NCI-H2196 treated with DMSO at 0.1 percent for 48 hours (cell line): ENCODE results near the gene PLLP.

Experiments
- DNase-seq: peaks from one replicate; lab custom pipeline; 2025; ENCODE audit not compliant: unreplicated experiment; lab: John Stamatoyannopoulos, UW

The PLLP gene

DNA sequence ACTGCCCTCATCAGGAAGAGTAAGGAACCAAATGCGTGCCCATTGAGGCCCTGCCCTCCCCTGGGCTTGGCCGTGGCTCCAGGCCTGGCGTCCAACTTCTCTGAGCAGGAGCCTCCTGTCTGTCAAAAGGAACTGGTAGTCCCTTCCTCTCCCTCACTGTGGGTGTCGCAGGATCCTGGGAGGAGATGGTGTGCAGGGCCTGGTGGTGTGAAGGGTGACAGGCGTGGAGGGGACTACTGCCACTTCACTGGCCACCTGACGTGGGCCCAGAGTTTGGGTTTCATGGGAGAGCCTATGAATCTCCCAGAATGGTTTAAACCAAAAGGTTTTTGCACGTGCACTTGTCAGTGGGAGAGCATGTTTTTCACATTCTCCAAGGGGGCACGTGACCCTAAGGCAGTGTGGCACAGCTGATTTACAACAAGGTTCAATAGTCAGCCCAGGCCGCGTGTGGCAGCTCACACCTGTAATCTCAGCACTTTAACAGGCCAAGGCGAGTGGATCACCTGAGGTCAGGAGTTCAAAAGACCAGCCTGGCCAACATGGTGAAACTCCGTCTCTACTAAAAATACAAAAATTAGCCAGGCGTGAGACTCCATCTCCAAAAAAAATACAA, 26.9 kb downstream of the PLLP start:
- no peak for DNase-seq

GRCh38 chr16:57256601-57257395, 27.7 kb downstream of the PLLP start:
- no peak for DNase-seq

- no peak for DNase-seq
Observed at GRCh38 chr16:57255686-57256415, 28.6 kb downstream of the PLLP start.

- no peak for DNase-seq
Observed at GRCh38 chr16:57253466-57253865, 31.0 kb downstream of the PLLP start.

- no peak for DNase-seq
Observed at GRCh38 chr16:57252148-57252721, 32.2 kb downstream of the PLLP start.

DNA sequence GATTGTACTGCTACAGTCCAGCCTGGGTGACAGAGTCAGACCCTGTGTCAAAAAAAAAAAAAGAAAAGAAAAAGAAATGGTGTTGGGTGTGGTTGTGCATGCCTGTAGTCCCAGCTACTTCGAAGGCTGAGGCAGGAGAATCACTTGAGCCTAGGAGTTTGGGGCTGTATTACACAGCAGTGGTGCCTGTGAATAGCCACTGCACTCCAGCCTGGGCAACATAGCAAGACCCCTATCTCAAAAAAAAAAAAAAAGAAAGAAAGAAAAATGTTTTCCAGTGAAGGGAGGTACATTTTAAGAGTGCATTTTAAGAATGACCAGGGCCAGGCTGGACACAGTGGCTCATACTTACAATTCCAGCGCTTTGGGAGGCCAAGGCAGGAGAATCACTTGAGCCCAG, 33.1 kb downstream of the PLLP start:
- no peak for DNase-seq

GRCh38 chr16:57245472-57246113, 38.9 kb downstream of the PLLP start:
- no peak for DNase-seq

GRCh38 chr16:57244767-57245471, 39.6 kb downstream of the PLLP start, which contains the start of gene ARL2BP:
TSS of gene ARL2BP (plus strand) at chr16:57245259. CDS start at chr16:57245368, 109 bp downstream.
- DNase-seq: peak; percentile 81

DNA sequence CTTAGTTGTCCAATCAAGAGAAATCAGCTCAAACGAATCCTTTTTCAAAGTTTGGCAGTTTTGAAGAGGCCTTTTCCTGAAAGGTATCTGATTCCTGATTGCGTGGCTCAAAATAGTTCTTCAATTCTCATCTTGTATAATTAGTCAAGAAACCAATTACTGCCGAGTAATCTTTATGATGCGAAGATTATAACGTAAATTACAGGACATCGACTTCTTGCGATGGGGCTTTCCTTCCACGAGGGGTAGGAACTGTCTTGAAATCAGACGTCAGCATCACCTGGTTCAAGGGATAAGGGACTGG, 40.1 kb downstream of the PLLP start:
- no peak for DNase-seq

GRCh38 chr16:57242650-57243049, 41.8 kb downstream of the PLLP start:
- no peak for DNase-seq

- DNase-seq: no peak
Observed at GRCh38 chr16:57240851-57241250, 43.6 kb downstream of the PLLP start.

GRCh38 chr16:57239107-57239506, 45.4 kb downstream of the PLLP start:
- DNase-seq: no peak

DNA sequence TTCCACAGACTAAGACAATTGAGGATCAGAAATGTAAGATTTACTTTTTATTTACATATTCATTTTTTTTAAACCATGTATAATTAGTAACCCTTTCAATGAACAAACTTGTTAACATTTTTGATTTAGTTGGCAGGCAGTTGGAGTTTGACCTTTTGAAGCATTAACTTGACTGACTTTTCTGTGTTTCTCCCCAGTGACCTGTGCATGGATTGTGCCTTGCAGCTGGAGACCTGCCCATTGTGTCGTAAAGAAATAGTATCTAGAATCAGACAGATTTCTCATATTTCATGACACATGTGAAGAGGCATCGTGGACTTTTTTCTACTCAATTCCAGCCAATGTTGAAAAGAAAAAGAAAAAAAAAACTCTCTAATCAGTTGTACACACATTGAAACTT, 45.8 kb downstream of the PLLP start:
- DNase-seq: no peak

GRCh38 chr16:57236022-57236350, 48.5 kb downstream of the PLLP start:
- no peak for DNase-seq

DNA sequence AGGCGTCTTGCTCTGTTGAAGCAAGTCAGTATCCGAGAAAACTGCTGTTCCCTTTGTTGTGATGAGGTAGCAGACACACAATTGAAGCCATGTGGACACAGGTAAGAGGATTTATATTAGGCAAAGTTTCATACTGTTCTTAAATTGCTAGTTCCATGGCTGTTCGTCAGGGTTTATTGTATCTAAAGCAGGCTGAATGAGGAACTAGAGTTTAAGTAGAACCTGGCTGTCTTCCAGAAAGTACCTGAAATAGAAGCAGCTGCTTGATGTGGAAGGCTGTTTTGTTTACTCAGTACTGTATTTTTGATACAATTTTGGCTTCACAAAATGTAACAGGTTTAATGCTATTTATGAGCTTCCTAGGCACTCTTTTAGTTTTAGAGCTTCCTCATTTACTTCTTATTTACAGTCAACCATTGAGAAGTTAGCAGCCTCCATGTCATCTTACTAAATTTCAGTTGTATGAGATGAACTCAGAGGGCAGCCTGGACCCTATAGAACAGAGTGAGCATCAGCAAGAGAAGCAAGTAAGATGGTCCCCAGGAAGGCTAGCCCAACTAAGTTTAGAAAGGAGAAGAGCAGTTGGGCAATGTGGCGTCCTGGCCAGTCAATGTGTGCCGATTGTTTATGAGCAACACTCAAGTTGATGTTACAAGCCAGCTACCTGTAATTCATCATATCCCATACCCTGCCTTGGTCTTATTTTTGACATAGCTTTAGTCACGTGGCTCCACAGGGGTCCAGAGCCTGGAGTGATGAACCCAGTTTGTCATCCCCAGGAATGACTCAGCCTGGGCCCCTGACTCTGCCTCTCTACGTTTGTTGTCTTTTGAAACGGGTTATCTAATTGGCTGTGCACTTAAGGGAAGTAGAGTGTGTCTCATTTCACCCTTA, 49.1 kb downstream of the PLLP start:
- peak; percentile 15 for DNase-seq

- no peak for DNase-seq
Observed at GRCh38 chr16:57234707-57235092, 49.8 kb downstream of the PLLP start.

- DNase-seq: no peak
Observed at GRCh38 chr16:57233944-57234706, 50.3 kb downstream of the PLLP start.

DNA sequence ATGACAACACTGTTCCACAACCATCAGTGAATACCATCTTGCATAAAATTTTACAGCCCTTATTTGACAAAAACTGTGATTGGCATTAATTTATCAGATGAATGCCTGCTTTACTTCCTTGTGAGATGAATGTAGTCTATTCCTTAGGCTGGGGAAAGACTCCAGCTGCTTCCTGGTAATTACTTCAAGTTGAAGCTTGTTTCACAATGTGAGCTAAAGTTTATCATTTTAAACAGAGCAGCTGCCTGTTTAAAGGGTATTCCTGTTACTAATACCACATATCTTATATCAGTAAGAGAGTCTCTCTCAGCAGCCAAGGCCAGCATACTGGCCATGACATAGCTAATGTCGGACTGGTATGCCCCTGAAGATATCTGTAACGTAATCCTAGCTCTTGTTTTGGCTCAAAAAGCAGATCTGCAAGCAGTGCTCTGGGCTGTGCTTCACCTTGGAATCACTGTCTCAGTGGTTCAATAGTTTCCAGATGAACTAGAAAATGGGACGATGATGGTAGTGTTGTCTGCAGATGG, 52.6 kb downstream of the PLLP start:
- peak; percentile 5 for DNase-seq

DNA sequence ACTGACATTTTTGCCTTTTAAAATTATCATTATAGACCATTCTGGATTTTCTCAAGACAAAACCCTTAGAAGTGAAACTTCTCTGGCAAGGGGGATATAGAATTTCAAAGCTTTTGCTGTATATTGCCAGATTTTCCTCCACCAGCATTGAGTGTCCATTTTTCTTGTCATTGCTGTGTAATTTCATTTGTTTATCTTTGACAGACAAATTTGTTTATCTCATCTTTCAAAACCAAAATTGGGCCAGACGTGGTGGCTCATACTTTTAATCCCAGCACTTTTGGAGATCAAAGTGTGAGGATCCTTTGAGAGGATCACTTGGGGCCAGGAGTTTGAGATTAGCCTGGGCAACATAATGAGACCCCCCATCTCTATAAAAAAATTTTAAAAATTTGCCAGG, 55.4 kb downstream of the PLLP start:
- no peak for DNase-seq
